HG03045 (cell line): ENCODE measurements around the gene VTI1B.
"Not testable (repeated sequence)": the region's sequence is repeated elsewhere in the genome, so short reads cannot be mapped to it uniquely, and the experiment has no call there.

ENCODE experiments used
- ATAC-seq: cut with Tn5 transposase; IDR thresholded peaks from one replicate; pipeline ENCODE4 v1.9.1; 2021; ENCODE audit warnings: mild to moderate bottlenecking, moderate library complexity; ENCODE audit not compliant: unreplicated experiment

VTI1B gene

GRCh38 chr14:67633451-67634147, 40.8 kb downstream of the VTI1B start:
- ATAC-seq = no peak

GRCh38 chr14:67630938-67631337, 43.5 kb downstream of the VTI1B start:
- ATAC-seq = no peak

- no peak for ATAC-seq
Observed at GRCh38 chr14:67630186-67630585, 44.2 kb downstream of the VTI1B start.

- no peak for ATAC-seq
Observed at GRCh38 chr14:67627519-67627918, 46.9 kb downstream of the VTI1B start.

GRCh38 chr14:67626131-67626530, 48.3 kb downstream of the VTI1B start:
- ATAC-seq = not testable (repeated sequence)

GRCh38 chr14:67623114-67623513, 51.3 kb downstream of the VTI1B start:
- ATAC-seq = no peak

- no peak for ATAC-seq
Observed at GRCh38 chr14:67622675-67623074, 51.8 kb downstream of the VTI1B start.

GRCh38 chr14:67620217-67620785, 54.1 kb downstream of the VTI1B start:
- no peak for ATAC-seq

- peak; percentile 94 for ATAC-seq
Observed at GRCh38 chr14:67619446-67620216, 54.8 kb downstream of the VTI1B start, which contains the start of gene ARG2. TSS of gene ARG2 (plus strand) at chr14:67619920. CDS start at chr14:67619978, 58 bp downstream.

- ATAC-seq = no peak
Observed at GRCh38 chr14:67618617-67619063, 55.8 kb downstream of the VTI1B start.

GRCh38 chr14:67610491-67610890, 63.9 kb downstream of the VTI1B start:
- no peak for ATAC-seq

- ATAC-seq = no peak
Observed at GRCh38 chr14:67609642-67610310, 64.7 kb downstream of the VTI1B start.

GRCh38 chr14:67607646-67608045, 66.8 kb downstream of the VTI1B start:
- no peak for ATAC-seq

GRCh38 chr14:67602995-67603545, 71.4 kb downstream of the VTI1B start:
- ATAC-seq = peak; percentile 50

- no peak for ATAC-seq
Observed at GRCh38 chr14:67602076-67602475, 72.4 kb downstream of the VTI1B start.

GRCh38 chr14:67600562-67600974, 73.9 kb downstream of the VTI1B start:
- not testable (repeated sequence) for ATAC-seq

GRCh38 chr14:67599698-67600561, 74.5 kb downstream of the VTI1B start, which contains the start of gene PIGH:
TSS of gene PIGH (minus strand) at chr14:67600268. CDS start at chr14:67600203, 65 bp downstream.
- ATAC-seq = peak; percentile 96
